DMS79 treated with DMSO at 0.1 percent for 48 hours (cell line): ENCODE data around the gene AEN.
A peak's percentile ranks its signal among the peaks of the same experiment; 100 is the strongest.

Experiments
- DNase-seq: peaks from one replicate; lab custom pipeline; 2025; lab: John Stamatoyannopoulos, UW

Gene AEN, protein sequence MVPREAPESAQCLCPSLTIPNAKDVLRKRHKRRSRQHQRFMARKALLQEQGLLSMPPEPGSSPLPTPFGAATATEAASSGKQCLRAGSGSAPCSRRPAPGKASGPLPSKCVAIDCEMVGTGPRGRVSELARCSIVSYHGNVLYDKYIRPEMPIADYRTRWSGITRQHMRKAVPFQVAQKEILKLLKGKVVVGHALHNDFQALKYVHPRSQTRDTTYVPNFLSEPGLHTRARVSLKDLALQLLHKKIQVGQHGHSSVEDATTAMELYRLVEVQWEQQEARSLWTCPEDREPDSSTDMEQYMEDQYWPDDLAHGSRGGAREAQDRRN

DNA sequence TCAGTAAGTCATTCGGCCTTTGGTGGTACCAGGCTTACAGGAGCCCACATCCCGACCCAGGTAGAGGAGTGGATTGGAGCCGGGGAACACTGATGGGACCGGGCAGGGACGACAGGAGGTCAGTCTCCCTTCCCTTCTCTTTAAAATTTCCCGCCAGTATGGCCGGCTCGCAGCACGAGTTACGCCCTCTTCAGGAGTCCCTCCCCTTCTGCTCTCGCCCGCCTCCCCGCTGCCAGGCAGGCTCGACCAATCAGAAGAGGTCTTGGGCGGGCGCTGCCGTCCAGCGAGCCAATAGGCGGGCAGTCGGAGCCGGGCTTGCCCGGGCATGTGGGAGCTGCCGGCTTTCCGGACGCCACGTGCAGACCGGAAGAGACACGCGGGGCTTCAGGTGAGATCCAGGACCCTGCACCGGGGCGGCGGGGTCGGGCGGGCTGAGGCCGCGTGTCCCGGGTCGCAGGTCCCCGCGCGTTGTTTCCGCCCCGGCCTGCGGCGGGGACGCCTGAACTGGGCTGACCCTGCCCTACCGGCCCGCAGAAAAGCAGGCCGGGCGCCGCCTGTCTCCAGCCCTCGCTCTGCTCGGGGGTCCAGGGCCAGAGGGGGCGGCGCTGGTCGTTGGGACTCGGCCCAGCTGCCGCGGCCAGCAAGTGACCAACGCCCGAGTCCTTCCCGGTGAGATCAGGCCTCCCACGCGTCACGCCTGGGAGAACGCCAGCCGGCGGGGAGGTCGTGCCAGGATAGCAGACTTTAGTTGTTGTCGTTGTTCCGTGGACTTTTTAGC is at the start of gene AEN:
Gene AEN (plus strand): TSS at position 346 of the 778 bp plus-strand sequence. CDS start 4,870 bp downstream, outside the sequence.
- DNase-seq = peak; percentile 64

DNA sequence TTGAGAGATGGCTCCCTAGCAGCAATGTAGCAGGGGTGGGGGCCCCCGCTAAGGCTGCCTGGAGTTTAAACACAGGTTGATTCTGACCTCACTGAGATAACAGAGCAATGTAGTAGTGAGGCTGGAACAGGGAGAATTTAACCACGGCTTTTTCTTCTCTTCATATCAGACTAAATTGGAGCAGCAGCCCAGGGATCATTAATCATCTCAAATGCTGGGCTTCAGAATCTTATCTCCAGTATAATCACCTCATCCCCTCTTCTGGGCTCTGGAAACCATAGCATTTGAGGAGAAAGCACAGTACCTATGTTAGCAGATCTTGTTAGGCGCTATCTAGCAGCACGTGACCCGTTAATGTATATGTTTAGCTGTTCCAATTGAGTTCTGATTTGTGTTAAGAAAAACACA is 49.3 kb upstream of the AEN start:
- no peak for DNase-seq

DNA sequence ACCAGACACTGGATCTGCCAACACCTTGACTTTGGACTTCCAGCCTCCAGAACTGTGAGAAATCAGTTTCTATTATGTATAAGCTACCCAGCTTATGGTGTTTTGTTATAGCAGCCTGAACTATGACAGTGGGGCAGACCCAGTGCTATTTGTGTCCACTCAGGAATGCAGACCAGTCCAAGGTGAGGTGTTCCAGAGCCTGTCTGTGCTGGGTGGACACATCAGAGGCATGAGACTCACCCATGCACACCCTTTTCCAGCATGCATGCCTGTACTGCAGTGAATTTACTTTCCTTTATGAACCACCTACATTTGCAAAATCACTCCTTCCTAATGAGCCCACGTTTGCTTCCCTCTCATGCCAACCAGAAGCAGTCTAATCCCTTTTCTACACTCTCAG is 47.1 kb upstream of the AEN start:
- DNase-seq = no peak

DNA sequence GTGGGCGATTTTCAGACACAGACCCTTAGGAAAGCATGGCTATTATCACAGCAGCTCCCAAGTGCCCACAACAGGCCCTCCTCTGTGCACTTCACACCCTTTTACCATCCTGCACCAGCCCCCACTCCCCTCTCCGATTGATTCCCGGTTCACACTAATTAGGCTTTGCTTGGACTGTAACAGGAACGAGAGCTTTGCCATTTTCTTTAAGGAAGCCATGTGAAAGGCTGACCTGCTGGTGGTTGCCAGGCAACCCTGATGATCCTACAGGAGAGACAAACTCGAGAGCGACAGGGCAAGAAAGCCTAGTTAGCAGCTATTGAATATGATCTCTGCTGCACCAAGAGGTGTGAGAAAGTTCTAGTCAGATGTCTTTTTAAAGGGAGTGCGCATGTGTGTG is 46.5 kb upstream of the AEN start:
- peak; percentile 55 for DNase-seq

DNA sequence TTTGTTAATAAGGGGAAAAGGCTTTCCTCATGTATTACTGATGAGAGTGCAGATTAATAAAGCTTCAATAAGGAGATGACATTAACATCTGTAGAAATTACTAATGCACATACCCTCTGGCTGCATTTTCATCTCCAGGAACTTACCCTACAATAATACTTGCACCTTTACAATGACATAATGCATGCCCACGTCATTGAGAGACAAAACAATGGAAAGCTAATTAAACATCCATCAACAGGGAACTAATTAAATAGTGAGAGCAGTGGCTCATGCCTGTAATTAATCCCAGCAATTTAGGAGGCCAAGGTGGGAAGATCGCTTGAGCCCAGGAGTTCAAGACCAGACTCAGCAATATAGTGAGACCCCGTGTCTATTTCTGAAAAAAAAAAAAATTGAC is 41.8 kb upstream of the AEN start:
- DNase-seq = no peak

DNA sequence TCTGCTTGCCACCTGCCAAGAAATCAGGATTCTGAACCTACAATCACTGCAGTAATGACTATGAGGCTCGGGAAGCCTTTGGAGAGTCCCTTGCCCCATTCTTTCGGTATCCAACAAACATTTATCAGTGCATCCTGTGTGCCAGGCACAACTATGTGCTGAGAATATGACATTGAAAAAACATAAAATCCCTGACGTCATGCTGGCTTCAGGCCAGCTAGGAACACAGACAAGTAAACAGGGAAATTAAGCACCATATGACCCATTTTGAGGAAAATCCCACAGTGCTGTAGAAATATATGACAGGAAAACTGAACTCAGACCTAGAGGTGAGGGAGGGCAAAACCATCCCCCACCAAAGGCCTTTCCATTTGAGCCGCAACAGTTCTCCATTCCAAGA is 40.6 kb upstream of the AEN start:
- no peak for DNase-seq

DNA sequence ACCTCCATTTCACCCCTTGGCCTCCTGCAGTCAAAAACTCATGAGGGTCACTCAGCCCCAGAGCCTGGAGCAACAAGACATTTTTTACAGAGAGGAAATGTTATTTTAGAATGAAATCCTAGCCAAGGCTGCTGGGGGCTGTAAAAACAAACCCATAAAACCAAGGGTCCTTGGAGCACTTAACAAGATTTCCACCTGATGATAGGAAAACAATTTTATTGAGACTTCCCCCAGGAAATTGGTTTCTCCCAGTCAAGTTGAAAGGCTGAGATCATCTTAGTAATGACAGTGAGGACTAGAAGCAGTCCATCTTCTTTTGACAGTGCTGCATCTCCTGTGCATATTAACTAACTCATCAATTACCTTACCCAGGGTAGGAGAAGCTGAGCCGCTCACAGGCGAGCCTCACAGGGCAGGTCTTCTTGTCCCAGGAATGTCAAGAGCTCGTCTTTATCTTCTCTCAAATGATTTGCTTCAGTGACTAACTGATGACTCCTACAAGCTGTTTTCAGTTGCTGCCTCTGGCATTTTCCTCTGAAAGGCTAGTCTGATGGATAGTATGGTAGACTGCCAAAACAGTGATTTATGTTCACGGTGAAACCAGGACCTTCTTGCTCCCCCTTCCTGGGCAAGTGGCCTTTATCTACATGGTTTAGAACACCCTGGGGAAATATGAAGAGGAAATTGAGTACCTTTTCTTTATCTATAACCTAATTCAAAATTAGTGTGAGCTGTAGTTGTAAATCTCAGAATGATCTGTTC is 34.6 kb upstream of the AEN start:
- peak; percentile 40 for DNase-seq

DNA sequence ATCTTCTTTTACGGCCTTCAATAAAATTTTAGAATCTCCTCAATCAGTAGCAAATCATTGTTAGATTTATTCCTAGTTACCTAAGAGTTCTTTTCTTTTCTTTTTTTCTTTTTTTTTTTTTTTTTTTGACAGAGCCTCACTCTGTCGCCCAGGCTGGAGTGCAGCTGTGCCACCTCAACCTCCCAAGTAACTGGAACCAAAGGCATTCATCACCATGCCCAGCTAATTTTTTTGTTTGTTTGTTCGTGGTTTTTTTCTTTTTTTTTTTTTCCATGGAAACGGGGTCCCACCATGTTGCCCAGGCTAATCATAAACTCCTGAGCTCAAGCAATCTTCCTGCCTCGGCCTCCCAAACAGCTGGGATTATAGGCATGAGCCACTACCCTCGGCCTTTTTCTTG is 30.4 kb upstream of the AEN start:
- no peak for DNase-seq

DNA sequence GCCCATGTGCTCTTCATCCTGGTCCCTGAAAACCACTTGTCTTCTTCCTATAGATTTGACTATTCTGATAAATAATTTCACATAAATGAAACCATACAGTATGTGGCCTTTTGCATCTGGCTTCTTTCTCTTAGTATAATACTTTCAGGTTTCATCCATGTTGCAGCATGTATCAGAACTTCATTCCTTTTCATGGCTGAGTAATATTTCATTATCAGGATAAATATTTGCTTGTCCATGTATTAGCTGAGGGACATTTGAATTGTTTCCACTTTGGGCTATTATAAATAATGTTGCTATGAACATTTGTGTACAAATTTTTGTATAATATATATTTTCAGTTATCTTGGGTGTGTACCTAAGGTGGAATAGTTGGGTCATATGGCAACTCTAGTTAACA is 29.8 kb upstream of the AEN start:
- no peak for DNase-seq

DNA sequence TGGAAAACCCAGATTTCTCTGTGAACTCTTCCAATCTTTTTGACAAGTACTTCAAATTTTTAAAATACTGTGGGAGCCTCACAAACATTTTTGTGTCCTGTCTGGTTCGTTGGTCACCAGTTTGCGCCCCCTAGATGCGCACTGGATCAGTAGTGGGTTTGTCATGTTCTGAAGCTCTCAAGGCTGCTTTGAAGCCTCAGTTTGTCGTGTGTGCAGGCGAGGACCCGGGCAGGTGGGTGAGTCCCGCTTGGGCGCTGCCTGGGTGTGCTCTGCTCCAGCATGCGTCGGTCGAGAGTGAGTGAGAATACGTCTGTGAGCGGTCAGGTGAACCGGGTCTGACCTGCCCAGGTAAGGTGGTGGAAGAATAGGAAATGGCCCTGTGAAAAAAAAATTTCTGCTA is 17.3 kb upstream of the AEN start:
- DNase-seq = peak; percentile 6

DNA sequence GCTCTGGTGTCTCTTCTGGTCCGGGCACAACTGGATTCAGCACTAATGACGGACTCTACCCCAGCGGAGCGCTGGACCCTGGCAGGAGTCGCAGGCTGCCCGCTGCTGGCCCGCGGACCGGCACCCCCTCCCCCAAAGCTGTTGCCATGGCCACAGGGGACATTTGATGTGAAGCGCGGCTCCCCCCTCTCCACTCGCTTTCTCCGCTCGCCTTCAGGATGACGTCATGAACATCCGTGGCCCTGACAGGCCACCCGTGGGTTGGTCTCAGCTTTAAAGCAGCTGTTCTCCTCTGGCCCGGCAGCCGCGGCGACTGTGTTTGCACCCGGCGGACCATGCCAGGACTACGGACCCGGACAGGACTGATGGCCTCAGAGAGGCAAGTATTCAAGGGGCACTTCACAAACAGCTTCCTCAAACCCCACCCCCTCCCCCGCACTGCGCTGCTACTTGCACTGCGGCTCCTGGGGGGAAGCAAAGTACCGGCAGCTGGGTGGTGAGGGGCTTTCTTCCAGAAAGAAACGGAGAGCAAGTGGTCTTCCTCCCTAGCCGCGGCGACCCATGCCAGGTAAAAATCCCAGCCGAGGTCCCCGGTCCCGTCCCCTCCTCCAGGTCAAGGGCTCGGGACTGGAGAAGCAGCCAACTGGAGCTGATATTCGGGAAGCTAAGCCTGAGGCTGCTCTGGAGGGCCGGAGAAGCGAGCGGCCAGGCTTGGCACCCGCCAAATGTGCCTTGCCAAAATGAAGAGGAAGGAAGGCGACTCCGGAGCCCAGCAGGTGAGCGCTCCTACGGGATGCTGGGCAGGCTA is 16.6 kb upstream of the AEN start:
- DNase-seq = peak; percentile 1

DNA sequence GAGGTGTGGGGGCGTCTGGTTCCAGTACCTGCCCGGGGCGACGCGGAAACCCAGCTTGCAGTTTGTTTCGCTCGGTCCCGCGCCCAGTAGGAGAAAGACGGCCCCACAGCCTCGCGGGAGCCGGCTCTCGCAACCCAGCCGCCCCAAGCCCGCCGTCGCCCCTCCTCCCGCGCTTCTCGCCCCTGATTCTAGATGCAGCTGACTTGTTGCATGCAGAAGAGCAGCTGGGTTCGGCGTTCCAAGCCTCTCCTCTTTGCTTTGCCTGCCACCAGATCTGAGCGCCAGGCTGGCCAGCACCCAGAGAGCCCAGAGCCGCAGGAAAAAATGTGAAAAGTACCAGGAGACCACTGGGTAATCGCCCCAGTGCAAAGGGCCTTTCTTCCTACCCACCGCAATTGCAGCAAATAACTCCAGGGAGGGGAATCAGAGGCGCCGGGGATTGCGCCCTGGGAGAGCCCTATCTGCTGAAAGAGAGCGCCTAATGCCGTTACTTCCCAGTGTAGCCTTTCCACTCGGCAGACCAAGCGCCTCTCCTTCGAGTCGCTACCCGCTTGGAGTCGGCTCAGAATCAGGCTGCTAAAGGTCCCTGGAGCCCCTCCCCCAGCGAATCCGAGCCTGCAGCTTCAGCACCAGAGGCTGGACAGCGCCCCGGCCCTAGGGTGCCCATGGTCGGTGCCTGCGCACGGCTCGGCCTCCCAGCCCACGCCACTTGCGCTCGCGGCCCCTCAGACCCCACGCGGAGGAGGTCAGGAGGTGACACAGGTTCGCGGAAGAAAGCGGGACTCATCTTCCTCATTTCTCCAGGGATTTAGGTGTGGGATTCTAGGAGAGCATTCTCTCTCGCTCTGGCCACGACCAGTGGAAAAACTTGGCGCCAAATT is 15.7 kb upstream of the AEN start:
- peak; percentile 21 for DNase-seq

DNA sequence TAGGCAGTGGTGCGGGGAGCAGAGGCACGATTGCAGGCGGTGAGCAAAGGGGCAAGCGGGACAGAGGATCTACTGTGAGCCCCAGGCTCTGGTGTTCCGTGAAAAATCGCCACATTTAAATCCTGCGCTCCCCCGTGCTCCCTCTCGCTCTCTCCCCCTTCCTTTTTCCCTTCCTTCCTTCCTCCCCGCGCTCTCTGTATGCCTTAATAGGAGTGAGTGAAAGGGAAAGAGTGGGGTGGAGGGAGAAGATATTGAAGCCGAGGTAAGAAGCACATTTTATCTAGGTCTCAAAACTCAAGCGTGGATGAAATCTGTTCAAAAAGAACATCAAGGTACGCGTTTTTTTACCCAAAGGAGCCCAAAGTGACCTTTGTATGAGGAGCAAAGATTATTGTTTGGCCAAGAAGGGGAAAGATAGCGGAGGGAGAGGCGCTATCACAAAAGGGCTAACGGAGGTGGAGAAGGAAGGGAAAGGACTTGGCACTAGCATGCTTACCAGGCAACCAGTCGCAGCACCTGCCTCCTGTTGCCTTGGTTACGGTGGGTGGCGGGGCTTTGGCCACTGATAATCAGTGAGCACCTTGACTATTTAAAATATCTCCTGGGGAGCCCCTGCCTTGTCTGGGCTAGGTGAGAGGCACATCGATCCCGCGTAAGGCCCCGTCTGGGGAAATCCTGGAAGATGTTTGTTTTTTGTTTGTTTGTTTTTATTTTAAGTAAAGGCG is 14.9 kb upstream of the AEN start:
- DNase-seq = peak; percentile 31

DNA sequence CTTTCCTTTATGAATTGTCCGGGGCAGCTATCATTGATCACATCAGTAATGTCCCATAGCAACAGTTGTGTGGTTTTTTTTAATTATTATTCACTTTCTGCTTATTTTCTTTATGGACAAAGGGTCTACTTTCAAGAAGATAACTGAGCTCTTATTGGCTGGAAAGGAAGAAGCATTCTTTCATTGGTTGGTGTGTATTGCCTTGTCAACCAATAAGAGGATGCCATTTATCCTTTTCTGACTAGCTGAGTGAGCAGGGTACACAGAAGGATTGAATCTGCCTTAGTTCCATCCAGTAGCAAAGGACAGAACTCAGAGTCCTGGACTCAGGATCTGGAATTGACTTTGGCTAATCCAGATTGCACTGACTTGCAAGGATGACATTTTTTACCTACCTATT is 13.2 kb upstream of the AEN start:
- no peak for DNase-seq

DNA sequence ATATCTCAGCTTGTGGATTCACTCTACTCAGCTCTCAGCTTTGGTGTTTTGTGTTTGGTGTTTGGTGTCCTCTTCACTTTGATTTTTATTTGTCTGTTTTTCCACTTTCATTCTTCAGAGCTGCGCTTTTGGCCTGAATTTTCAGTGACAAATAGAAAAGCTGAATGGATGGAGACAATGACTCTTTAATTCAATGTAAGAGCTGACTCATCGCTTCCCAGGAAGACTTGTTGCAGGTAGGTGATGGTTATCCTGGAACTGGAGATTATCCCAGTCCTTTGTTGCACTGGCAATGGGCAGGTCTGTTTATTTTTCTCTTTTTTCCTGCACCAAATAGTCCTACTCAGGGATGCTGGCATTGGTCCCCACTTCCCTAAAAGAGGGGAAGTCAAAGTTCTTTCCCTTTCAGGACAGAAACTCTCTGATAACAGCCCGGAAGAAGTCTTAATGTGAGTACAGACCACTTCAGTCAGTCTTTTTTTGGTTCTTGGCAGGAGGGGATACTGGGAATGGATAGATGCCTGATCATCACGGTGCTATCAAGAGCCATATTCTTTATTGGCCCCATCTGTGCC is 12.4 kb upstream of the AEN start:
- no peak for DNase-seq

DNA sequence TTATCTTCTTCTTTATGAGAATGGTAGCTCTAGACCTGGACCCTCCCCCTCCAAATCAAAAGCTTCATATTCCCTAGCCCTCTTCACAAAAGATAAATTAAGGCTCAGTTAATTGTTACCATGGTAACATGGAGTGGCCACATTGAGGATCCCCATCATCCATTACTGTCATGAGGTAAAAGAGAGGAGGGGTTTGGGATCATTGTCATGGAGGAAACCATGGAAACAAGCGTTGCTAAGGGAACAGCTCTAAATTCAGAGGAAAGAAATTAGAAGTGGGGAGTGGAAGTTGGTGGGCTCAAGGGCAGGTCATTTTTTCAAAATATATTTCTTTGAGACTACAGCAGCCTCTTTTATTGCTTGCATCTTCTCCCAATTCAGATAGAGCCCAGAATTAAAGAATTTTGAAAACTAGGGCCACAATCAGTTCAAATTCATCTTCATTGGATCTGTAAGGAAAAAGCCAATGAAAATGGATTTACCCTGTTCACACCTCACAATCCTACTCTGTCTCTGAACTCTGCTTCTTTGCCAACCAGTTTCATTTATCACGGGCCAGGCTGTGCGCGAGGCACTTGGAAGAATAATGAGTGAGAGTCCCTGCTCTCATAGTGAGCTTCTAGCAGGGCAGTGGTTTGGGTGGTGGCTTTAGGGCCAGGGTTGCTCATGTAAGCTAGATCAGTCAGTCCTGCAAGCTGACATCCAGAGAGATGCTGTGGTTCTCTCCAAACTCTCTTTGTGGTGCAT is 11.6 kb upstream of the AEN start:
- DNase-seq = no peak

DNA sequence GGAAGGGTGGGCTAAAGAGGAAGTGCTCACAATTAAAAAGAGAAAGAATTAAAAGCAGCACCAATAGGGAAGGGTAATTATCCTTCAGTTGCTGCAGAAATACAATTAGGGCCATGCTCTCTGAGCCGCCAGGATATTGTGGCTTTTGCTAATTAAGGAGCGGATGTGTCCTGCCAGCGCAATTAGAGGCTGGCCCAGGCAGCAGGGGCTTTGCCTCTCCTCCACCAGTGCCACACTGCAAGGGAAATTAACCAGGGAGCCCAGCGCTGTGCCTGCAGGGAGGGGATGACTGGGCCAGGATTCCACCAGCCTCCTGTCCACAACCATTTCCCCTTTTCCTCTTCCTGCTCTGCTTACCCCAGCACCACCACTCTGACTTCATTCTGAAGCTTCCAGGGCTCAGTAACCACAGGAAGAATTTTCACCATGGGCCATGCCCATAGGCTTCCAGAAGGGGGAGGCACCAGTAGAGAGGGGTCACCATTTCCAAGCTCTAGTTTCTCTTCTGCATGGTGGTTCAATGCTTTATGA is 10.4 kb upstream of the AEN start:
- no peak for DNase-seq

DNA sequence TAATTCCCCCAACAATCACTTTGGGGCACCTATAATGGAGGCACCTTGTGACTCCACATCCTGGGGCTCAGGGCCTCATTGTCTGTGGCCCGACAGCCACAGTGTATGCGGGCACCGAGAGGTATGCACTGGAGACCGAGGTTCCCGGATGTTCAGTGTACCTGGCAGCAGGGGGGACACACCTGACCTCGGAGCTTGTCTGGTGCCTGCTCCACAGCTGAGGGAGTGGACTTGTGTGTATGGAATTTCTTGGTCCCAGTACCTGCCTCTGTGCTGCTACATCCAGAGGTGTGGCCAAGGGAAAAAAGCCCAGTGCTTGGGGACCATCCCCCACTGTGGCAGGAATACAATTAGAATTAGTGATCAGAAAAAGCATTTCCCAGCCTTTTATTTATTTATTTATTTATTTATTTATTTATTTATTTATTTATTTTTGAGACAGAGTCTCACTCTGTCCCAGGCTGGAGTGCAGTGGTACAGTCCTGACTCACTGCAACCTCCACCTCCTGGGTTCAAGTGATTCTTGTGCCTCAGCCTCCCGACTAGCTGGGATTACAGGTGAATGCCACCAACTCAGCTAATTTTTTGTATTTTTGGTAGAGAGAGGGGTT is 8.8 kb upstream of the AEN start:
- no peak for DNase-seq
